Skeletal muscle tissue (tissue), 4 donors: Measurements from ENCODE around the gene CDH12. TPM values are rescaled to one million over a fixed set of nuclear protein-coding genes. Genes with fewer than 3 reads are reported as not detected.

Experiments
- H3K27ac ChIP-seq: one replicate; pipeline ENCODE4 v1.7.0; 2013; ENCODE audit warnings: mild to moderate bottlenecking, low read depth, low read length, inconsistent platforms
- H3K27me3 ChIP-seq, 3 donors: one replicate each; pipeline ENCODE4 v1.7.0; 2013; ENCODE audit warnings: low read length in 3 of 3; ENCODE audit not compliant: control insufficient read depth in 3 of 3, insufficient read depth in 3 of 3
- H3K36me3 ChIP-seq, 3 donors: one replicate each; pipeline ENCODE4 v1.7.0; 2013; ENCODE audit warnings: low read length in 3 of 3; ENCODE audit not compliant: control insufficient read depth in 3 of 3, insufficient read depth in 3 of 3
- H3K4me1 ChIP-seq, 3 donors: one replicate each; pipeline ENCODE4 v1.7.0; 2013; ENCODE audit warnings: low read length in 3 of 3, mild to moderate bottlenecking in 3 of 3; ENCODE audit not compliant: control insufficient read depth in 3 of 3, insufficient read depth in 3 of 3
- H3K4me3 ChIP-seq, 3 donors: one replicate each; pipeline ENCODE4 v1.7.0; 2013; ENCODE audit warnings: low read length in 3 of 3
- H3K9ac ChIP-seq, 3 donors: one replicate each; pipeline ENCODE4 v1.7.0; 2013; ENCODE audit warnings: low read length in 3 of 3, mild to moderate bottlenecking in 3 of 3, moderate library complexity in 2 of 3, low read depth in 1 of 3
- H3K9me3 ChIP-seq, 3 donors: one replicate each; pipeline ENCODE4 v1.7.0; 2013; ENCODE audit warnings: low read length in 3 of 3; ENCODE audit not compliant: control insufficient read depth in 3 of 3
- total RNA-seq: library from RNA; depleted of rRNA; stranded (reverse); fragments of >200 nt; gene quantifications from one replicate; pipeline ENCODE4 v1.2.3, GENCODE V29; 2014
- donor health status: Osteomylitis.

The CDH12 gene
- total RNA-seq, 1 donor from 2014 or later, result 1.6 TPM

GRCh38 chr5:21802869-21803490 is 1050.2 kb downstream of the CDH12 start:
- H3K9ac ChIP-seq, result no peak overlapping the region
- H3K4me1 ChIP-seq, result no peaks in the 10 kb centered on the region
- H3K9me3 ChIP-seq, result no peaks in the 10 kb centered on the region
- no peaks in the 10 kb centered on the region for H3K36me3 ChIP-seq
- no peak overlapping the region for H3K27ac ChIP-seq
- H3K4me3 ChIP-seq, result no peak overlapping the region
- no peaks in the 10 kb centered on the region for H3K27me3 ChIP-seq

DNA sequence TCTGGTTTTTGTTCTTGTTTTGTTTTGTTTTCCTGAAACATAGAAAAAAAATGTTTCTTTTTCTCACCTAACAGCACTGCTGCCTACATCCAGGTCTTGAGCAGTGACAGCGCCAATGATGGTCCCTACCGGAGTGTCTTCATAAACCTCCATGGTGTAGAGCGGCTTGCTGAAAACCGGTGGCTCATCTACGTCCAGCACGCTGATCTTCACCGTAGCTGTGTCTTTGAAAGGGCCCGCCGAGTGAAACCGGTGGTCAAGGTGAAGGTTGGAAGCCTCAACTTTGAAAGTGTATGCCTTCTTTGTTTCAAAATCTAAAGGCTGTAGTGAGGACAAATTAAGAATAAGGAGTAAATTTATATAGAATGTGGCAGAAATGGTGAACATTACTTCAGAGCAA is 1051.0 kb downstream of the CDH12 start:
- Histone ChIP-seq H3K9ac (no peak overlapping the region), H3K27ac (no peak overlapping the region), H3K27me3 (no peaks in the 10 kb centered on the region), H3K36me3 (no peaks in the 10 kb centered on the region), H3K9me3 (no peaks in the 10 kb centered on the region), H3K4me3 (no peak overlapping the region), H3K4me1 (no peaks in the 10 kb centered on the region)

- no peaks in the 10 kb centered on the region for H3K36me3 ChIP-seq
- H3K9ac ChIP-seq, result no peak overlapping the region
- no peak overlapping the region for H3K4me3 ChIP-seq
- no peaks in the 10 kb centered on the region for H3K27me3 ChIP-seq
- no peaks in the 10 kb centered on the region for H3K9me3 ChIP-seq
- no peak overlapping the region for H3K27ac ChIP-seq
- H3K4me1 ChIP-seq, result no peaks in the 10 kb centered on the region
Measured at GRCh38 chr5:21792748-21793147, 1060.4 kb downstream of the CDH12 start.

- H3K9me3 ChIP-seq, result no peaks in the 10 kb centered on the region
- no peak overlapping the region for H3K27ac ChIP-seq
Measured at GRCh38 chr5:21791304-21791703, 1061.8 kb downstream of the CDH12 start.

GRCh38 chr5:21784487-21784886 is 1068.7 kb downstream of the CDH12 start:
- H3K9ac ChIP-seq, result no peak overlapping the region
- H3K27ac ChIP-seq, result no peak overlapping the region
- H3K36me3 ChIP-seq, result no peaks in the 10 kb centered on the region
- no peaks in the 10 kb centered on the region for H3K4me1 ChIP-seq
- no peaks in the 10 kb centered on the region for H3K9me3 ChIP-seq
- H3K4me3 ChIP-seq, result no peak overlapping the region
- no peaks in the 10 kb centered on the region for H3K27me3 ChIP-seq

More at GRCh38 chr5:21791304-21791703, 1061.8 kb downstream of the CDH12 start:
- Histone ChIP-seq H3K4me3 (no peak overlapping the region), H3K9ac (no peak overlapping the region), H3K27me3 (no peaks in the 10 kb centered on the region), H3K36me3 (no peaks in the 10 kb centered on the region), H3K4me1 (no peaks in the 10 kb centered on the region)

GRCh38 chr5:21783074-21783679 is 1070.0 kb downstream of the CDH12 start:
- Histone ChIP-seq H3K27me3 (no peaks in the 10 kb centered on the region), H3K4me3 (no peak overlapping the region), H3K27ac (no peak overlapping the region), H3K9me3 (no peaks in the 10 kb centered on the region), H3K4me1 (no peaks in the 10 kb centered on the region), H3K9ac (no peak overlapping the region), H3K36me3 (no peaks in the 10 kb centered on the region)

- H3K27ac ChIP-seq, result no peak overlapping the region
- H3K36me3 ChIP-seq, result no peaks in the 10 kb centered on the region
- no peak overlapping the region for H3K9ac ChIP-seq
- H3K27me3 ChIP-seq, result no peaks in the 10 kb centered on the region
- H3K4me1 ChIP-seq, result no peaks in the 10 kb centered on the region
- no peaks in the 10 kb centered on the region for H3K9me3 ChIP-seq
- H3K4me3 ChIP-seq, result no peak overlapping the region
Measured at GRCh38 chr5:21776466-21776865, 1076.7 kb downstream of the CDH12 start.

DNA sequence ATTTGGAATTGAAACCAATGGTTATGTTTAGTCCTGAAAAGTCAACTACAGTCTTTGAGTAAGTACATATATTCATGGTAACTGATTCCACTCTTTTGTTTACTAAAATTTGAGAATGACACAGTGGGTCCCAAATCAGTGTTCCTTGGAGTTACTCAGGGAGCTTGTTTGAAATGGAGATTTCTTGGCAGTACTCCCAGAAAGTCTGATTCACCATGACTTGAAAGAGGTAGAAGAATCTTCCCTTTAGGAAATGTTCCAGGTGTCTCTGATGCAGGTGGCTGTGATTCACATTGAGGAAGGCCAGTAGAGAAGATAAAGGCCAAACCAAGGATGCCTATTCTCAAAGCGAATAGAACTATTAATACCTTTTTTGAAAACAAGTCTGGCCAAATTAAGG is 1078.3 kb downstream of the CDH12 start:
- no peaks in the 10 kb centered on the region for H3K9me3 ChIP-seq
- H3K27ac ChIP-seq, result no peak overlapping the region
- H3K36me3 ChIP-seq, result no peaks in the 10 kb centered on the region
- no peaks in the 10 kb centered on the region for H3K27me3 ChIP-seq
- no peak overlapping the region for H3K4me3 ChIP-seq
- no peaks in the 10 kb centered on the region for H3K4me1 ChIP-seq
- no peak overlapping the region for H3K9ac ChIP-seq

- Histone ChIP-seq H3K4me1 (no peaks in the 10 kb centered on the region), H3K36me3 (no peaks in the 10 kb centered on the region), H3K27me3 (no peaks in the 10 kb centered on the region), H3K27ac (no peak overlapping the region), H3K4me3 (no peak overlapping the region), H3K9me3 (no peaks in the 10 kb centered on the region), H3K9ac (no peak overlapping the region)
Measured at GRCh38 chr5:21774281-21774680, 1078.9 kb downstream of the CDH12 start.

DNA sequence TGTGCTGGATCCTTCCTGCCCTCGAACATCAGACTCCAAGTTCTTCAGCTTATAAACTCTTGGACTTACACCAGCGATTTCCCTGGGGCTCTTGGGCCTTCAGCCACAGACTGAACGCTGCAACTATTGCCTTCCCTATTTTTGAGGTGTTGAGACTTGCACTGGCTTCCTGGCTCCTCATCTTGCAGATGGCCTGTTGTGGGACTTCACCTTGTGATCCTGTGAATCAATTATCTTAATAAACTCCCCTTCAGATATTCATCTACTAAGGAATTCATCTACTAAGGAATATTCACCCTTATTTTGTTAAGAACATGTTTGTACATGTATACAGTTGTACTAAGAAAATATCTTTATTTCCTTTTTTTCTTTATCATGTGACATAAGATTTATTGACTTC is 1079.7 kb downstream of the CDH12 start:
- H3K4me3 ChIP-seq, result no peak overlapping the region
- no peaks in the 10 kb centered on the region for H3K9me3 ChIP-seq
- H3K9ac ChIP-seq, result no peak overlapping the region
- no peaks in the 10 kb centered on the region for H3K4me1 ChIP-seq
- H3K36me3 ChIP-seq, result no peaks in the 10 kb centered on the region
- H3K27ac ChIP-seq, result no peak overlapping the region
- no peaks in the 10 kb centered on the region for H3K27me3 ChIP-seq
